HuH-7 (cell line): ENCODE measurements around the gene CEP170.
"Not testable (repeated sequence)": the region's sequence is repeated elsewhere in the genome, so short reads cannot be mapped to it uniquely, and the experiment has no call there.

Experiments used
- DNase-seq: peaks from one replicate; pipeline ENCODE4 v3.0.0; 2011; ENCODE audit warnings: low spot score

Gene CEP170

GRCh38 chr1:243233908-243234307 lies 21.2 kb downstream of the CEP170 start:
- no peak for DNase-seq

- DNase-seq = no peak
These were observed 24.2 kb downstream of the CEP170 start for GRCh38 chr1:243230914-243231313.

DNA sequence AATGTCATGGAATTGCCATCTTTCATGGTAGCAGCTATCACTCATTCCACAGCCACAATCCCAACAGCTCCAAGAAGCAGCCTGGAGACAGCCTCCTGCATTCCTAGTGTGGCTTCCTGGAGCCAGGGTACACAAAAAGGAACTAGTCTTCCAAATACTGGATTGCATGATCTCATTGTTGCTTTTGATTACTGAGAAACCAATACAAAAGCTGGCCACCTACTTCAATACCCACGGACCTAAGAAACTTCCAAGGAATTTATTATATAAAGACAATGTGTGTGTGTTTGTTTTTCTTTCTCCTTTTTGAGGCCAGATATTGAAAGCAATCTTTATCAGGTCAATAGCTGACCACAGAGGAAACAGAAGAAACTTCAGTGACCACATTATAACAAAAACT lies 25.6 kb downstream of the CEP170 start:
- no peak for DNase-seq

DNA sequence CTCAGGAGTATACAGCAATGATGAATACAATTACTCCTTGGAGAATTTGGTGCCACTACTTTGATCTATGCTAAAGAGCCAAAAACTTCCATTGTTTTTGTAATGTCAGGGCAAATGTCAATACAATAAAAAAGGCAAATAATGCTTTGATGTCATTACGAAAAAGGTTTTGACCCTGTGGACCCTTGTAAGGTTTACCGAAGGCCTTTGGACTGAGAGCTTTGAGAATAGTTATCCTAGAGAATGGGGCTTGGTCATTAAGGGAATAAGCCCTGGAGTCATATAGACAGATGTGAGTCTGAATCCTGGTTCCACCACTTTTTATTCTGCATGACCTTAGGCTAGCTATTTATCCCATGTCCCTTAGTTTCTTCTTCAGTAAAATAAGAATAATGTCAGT lies 27.5 kb downstream of the CEP170 start:
- peak; percentile 31 for DNase-seq

DNA sequence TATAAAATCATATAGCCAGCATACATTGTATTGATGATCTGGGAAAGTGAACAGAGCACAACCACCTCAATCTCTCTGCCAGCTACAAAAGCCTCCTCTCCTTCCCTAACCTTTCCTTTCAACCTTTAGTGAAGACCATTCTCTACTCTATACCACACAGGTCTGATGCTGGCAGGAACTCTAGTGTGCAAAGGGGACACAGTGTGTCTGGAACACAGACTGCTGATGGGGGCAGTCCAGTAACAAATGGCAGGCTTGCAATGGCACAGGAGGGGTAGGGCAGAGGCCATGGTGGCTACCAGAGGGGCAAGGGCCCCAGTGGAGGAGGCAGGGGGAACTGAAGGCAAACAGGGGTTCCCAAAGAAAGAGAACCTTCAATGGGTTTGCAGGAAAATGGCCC lies 37.0 kb downstream of the CEP170 start:
- no peak for DNase-seq

DNA sequence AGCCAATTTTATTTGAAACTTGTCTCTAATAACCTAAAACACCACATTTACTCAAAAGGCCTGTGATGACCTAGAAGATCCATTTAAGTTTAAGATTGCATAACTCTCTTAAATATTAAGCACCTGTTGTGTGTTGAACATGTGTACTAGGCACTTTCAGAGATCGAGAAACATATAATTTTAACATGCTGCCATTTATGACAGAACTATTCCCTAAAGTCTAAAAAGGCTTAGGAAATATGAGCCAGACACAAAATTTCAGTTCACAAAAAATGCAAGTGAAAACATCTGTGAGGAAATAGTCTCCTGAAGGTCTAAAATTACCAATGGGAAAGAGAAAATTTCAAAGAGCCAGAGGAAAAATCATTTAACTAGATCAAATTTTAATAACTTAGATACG lies 37.7 kb downstream of the CEP170 start:
- DNase-seq = no peak

DNA sequence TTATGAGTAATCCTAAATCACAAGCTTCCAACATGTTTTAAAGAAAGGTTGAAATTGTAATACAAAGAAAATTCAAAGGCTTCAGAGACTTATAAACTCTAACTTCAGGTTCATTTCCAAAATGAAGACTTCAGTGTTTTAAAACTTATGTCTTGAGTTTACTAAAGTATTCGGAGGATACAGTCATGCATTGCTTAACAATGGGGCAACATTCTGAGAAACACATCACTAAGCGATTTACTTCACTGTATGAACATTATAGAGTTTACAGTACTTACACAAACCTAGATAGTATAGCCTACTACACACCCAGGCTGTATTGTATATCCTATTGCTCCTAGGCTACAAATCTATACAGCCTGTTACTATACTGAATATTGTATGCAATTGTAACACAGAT lies 38.3 kb downstream of the CEP170 start:
- no peak for DNase-seq

DNA sequence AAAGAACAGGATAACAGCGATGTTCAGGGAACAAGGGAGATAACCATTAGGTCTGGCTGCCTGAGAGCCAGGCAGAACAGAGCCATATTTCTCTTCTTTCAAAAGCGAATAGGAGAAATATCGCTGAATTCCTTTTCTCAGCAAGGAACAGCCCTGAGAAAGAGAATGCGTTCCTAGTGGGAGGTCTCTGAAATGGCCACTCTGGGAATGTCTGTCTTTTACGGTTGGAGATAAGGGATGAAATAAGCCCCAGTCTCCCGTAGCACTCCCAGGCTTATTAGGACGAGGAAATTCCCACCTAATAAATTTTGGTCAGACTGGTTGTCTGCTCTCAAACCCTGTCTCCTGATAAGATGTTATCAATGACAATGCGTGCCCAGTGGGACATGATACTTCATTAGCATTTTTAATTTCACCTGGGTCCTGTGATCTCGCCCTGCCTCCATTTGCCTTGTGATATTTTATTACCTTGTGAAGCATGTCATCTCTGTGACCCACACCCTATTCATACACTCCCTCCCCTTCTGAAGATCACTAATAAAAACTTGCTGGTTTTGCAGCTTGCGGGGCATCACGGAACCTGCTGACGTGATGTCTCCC lies 39.7 kb downstream of the CEP170 start:
- DNase-seq = not testable (repeated sequence)

- peak; percentile 11 for DNase-seq
These were observed 41.9 kb downstream of the CEP170 start for GRCh38 chr1:243213045-243213787.

- DNase-seq = not testable (repeated sequence)
These were observed 43.1 kb downstream of the CEP170 start for GRCh38 chr1:243211984-243212383.

GRCh38 chr1:243205026-243205501 lies 50.0 kb downstream of the CEP170 start:
- not testable (repeated sequence) for DNase-seq

- DNase-seq = not testable (repeated sequence)
These were observed 50.7 kb downstream of the CEP170 start for GRCh38 chr1:243204336-243204735.

- DNase-seq = not testable (repeated sequence)
These were observed 51.9 kb downstream of the CEP170 start for GRCh38 chr1:243203196-243203595.

- DNase-seq = not testable (repeated sequence)
These were observed 53.8 kb downstream of the CEP170 start for GRCh38 chr1:243201316-243201715.

DNA sequence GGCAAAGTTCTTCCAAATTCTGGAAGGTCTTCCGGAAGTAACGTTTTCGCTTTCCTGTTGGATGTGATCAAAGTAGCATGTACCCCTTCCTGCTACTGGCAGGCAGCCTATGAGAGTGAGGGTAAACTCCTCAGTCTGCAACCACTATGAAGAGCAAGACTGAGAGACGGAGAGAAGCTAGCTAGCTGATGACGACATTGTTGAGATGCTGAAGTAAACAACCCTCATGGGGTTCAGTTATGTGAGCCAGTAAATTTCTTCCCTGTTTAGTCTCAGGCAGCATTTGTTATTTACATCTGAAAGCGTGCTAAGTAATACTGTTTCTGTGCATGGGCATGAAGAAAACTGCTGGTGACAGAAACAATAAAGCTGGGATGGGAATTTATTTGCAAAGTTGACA lies 57.6 kb downstream of the CEP170 start:
- not testable (repeated sequence) for DNase-seq

GRCh38 chr1:243193330-243193729 lies 61.8 kb downstream of the CEP170 start:
- DNase-seq = not testable (repeated sequence)

- not testable (repeated sequence) for DNase-seq
These were observed 68.7 kb downstream of the CEP170 start for GRCh38 chr1:243186201-243186995.

DNA sequence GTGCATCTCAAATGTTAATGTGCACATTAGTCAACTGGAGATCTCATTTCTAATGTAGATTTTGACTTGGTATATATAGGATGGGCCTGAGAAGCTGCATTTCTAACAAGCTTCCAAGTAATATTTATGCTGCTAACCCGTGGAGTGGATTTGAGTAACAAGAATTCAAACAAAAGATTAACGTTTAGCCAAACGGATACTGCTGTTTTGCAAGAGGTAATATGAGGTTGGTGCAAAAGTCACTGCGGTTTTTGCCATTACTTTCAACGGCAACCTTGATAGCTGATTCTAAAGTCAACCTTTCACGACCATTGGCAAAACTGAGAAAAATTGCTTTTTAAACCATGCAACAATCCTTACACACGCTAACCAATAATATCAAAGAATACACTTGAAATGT lies 70.3 kb downstream of the CEP170 start:
- DNase-seq = not testable (repeated sequence)

DNA sequence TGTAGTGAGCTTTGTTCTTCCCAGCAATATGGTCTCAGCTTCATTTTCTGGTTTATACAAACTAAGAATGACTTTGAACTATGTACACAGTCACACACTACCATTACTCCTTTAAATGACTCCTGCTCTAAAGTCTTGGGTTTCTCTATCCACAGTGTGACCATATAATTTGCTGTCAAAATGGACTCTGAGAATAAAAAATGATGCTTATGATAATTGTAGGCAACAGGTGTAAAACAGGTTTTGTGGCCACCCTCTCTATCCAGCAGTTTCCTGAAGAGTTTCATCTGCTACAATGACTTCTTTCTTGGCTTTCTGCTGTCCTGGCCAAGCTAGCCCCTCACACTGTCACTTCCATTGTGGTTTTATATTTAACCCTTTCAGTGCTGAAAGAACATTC lies 71.4 kb downstream of the CEP170 start:
- DNase-seq = not testable (repeated sequence)

DNA sequence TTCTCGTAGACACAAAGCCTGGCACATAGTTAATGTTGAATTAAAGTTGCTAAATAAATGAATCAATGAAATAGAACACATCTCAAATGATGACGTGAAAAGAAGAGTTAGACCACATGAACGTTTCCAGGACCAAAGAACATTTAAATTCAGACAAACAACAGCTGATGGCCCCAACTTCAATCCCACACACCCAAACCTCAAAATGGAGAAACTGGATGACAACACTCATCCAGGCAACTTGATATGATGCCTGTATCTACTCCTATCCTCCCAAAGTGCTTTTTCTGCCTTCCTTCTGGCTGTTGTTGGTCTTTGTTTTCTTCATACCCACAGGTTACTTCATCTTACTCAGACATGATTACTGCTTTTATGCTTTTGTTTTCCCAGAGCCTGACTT lies 71.9 kb downstream of the CEP170 start:
- DNase-seq = not testable (repeated sequence)

GRCh38 chr1:243179720-243180119 lies 75.4 kb downstream of the CEP170 start:
- DNase-seq = peak; percentile 6

- not testable (repeated sequence) for DNase-seq
These were observed 77.3 kb downstream of the CEP170 start for GRCh38 chr1:243177792-243178191.
